DMS53 treated with DMSO at 0.1 percent for 48 hours (cell line): Measurements from ENCODE around the gene LY6G6C.
"Not testable (repeated sequence)": the region's sequence is repeated elsewhere in the genome, so short reads cannot be mapped to it uniquely, and the experiment has no call there.

ENCODE experiments used
- DNase-seq: peaks from one replicate; lab custom pipeline; 2025; ENCODE audit not compliant: unreplicated experiment; lab: John Stamatoyannopoulos, UW

Gene LY6G6C

DNA sequence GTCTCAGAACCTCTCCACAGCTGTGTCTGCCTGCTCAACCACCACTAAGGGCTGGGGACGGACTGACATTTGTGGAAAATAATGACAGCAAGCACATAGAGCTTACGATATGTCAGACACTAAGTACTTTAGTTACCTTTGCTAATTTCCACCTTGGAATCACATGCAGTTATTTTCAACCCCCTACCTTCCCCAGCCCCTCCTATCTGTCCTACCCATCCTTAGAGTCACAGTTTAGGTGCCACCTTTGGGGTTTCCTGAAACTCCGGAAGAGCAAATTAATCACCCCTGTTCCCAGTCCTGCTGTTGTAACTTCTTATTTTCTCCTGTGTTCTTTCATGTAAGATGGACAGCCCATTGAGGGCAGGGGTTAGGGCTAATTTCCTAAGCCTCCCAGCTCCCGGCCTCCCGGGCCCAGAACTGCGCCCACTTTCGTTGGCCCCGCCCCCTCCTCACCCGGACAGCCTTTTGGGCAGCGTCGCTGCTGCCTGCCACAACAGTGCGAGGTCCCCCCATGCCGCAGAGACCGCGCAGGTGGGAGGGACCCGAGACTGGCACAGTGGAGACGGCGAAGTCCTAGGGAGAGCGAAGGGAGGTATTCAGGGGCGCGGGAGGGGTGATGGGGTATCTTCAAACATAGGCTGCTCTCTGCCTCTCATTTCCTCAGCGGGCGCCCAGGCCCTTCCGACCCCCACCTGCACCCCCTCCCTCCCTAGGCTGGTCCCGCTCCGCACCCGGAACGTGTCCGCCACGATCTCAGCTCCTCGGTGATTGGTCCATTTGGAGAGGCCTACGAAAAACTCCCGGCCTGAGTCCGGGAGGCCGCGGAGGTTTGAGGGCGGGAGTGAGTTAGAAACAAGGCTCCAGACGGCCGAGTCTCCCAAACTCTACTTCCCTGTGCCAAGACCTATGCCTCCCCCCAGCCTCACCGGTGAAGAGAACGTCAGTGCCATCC lies 6.4 kb upstream of the LY6G6C start:
- DNase-seq = no peak

DNA sequence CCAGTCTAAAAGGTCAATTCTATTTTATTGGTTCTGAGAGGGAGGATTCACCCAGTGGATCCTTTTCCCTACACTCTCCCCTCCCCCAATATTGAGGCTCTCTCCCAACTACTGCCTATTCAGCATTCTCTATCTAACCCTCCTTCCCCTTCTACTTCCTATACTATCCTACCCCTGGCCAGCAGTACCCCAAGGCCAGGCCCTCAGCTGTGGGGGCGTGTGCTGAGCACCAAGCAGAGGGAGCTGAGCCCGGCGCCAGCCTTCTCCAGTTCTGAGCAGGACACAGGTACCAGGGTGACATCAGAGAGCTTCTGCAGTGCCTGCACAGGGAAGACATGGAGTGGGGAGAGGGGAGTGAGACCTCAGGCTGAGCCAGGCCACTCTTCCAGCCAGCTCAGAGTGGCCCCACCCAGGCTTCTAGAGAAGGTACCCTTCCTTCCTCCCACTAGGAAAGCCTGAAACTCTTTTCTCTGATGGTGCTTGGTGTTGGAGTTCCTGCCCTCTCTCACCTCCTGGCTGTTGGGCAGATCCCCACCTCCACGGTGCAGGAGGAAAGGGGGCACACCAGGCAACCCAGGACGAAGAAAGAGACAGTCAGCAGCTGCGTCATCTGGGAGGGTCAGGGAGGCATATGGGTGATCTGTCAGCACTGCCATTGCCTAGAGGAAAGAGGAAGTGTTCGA lies 5.6 kb upstream of the LY6G6C start:
- no peak for DNase-seq

DNA sequence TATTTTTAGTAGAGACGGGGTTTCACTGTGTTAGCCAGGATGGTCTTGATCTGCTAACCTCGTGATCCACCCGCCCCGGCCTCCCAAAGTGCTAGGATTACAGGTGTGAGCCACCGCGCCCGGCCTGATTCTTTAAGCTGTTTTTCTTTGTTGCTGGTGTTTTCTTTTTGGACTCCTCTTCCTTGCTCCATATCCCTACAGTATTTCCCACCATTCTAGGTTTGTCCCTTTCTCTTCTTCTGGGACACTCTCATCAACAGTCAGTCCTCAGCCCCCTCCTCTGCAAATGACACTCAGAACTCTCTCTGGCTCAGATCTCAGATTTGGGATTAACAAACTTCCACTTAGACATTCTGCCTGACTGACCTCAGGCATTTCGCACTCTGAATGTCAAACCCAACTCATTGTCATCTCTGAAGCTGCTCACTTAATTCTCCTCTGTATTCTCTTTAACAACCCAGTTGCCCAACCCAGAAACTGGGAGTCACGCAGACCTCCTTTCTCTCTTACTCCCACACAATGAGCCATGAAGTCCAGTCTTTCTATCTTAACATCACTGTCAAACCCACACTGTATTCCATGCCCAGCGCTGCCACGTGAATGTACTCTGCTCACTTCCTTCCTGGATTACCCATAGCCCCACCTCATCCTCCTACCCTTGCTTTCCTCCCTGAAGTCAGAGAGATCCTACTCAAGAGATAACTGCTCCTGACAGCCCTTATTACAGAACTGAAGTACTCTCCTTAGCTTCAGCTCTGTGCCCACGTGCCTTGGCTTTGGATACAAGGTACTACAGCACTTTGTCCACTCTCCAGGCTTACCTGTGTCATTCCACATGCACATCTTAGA lies 4.2 kb upstream of the LY6G6C start:
- DNase-seq = no peak

DNA sequence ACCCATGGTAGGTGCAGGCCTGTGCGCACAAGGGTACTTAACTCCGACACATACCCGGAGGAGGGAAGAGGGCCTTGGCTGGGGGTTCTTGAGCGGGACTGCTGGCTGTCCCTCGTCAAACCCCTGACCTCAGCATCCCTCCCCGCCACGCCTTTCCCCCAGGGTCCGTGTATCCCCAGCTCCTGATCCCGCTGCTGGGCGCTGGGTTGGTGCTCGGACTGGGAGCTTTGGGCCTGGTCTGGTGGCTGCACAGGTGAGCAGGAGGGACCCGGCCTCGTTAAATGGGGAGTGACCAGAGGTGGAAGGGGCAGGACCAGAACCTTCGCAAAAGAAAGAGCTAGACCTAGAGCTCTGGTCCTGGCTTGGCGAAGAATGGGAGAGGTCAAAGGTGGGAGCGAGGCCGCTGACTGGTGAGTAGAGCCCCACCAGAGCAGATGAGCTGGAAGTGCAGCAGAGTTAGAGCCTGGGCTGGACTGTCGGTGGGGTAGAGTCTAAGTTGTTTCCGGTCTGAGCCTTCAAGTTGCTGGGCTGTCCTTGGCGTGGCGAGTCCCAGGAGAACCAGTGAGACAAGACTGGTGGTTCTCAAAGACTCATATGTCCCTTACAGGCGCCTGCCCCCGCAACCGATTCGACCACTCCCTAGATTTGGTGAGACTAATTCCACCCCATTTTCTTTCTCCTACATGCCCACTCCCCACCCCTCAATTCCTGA lies 2.6 kb upstream of the LY6G6C start:
- DNase-seq = no peak

DNA sequence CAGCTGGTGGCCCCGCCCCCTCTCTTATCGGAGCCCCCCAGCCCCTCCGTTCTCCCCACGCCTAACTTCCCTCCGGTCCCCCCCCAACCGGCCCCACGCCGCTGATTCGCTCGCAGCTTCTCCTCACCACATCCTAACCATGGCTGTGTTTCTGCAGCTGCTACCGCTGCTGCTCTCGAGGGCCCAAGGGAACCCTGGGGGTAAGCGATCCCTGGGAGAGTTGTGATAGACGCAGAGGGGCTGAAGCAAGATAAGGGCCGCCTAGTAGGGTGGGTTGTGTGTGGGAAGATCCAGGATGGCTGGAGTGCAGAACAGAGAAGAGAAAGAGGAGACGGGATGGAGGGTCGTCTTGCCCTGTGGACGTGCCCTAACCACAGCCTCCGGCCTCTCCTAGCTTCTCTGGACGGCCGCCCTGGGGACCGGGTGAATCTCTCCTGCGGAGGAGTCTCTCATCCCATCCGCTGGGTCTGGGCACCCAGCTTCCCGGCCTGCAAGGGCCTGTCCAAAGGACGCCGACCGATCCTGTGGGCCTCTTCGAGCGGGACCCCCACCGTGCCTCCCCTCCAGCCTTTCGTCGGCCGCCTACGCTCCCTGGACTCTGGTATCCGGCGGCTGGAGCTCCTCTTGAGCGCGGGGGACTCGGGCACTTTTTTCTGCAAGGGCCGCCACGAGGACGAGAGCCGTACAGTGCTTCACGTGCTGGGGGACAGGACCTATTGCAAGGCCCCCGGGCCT lies 1.9 kb upstream of the LY6G6C start, which contains the start of gene MPIG6B:
Gene MPIG6B, plus strand, starts transcription at position 129 of the 735 bp plus-strand sequence. Its CDS starts 11 bp downstream, at position 140.
- no peak for DNase-seq

DNA sequence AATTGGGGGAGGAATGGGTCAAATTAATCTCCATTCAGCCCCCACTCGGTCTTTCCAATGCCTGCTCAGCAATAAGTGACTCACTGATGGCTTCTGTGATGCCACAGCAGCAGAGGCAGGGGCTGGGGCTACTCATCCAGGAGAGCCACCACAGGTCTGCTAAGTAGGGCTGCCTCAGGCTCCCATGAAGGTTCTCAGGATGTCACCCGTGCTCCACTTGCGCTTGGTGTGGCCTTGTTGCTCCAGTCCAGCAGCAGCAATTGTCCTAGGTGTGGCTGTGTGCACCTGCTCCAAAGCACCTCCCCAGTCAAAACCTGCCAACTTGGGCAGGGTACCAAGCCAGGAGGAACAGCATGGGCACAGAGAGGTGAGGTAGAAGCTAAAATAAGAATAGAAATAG lies 627 bp upstream of the LY6G6C start:
- no peak for DNase-seq

DNA sequence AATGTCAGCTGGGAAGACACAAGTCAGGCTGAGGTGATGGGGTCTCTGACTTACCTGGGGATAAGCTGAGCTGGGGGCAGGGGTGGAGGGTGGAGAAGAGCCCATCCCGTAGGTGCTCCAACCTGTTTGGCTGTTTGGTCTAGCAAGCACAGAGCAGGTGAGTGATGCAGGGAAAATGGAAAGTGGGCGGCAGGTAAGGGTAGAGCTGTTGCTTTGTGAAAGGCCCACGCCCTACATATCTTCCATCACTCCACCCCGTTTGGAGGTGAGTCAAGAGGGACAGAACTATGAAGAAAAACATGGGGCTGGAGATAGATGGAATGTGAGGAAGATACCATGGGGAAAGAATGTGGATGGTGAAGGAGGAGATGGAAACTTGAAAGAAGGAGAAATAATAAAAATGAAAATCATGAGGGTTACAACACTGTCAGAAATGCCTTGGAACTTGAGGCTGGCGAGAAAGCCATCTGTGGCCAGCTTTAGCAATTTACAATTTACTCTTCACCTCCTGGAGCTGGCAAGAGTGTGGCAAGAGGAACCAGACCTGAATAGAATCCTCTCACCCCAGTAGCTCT lies 1.3 kb downstream of the LY6G6C start:
- no peak for DNase-seq

DNA sequence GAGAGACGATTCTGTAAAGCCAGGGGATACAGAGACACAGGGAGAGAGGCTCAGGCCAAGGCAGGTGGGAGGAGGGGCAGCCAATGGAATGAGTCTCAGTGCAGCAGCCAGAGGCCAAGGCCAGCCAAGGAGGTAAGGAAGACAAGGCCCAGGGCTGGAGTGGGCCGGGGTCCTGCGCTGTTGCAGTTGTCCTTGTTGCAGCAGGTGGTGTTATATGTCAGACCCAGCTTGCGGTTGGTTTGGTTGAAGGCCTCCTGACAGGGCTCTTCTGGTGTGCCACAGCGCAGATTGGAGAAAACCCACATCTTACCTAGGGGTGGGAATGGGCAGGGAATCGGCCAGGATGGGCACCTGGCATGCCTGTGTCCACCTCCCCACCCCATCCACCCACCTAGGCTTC lies 2.5 kb downstream of the LY6G6C start:
- no peak for DNase-seq

DNA sequence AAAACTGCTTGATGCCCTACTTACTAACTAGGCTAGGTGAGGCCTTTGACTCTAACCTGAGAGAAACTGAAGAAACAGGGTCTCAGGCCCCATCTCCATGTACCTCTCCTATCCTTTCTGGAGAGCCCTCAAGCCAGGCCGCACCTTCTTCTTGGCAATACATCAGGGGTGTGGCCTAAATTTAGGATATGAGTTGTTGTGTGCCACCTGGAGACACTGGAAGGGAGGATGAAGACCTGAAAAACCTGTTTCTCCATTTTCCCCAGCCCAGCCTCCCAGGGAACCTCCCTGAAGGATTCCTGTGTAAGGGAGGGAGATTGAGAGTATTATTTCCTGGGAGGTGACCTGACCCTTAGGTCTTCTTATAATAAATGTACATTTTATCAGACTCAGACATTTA lies 3.3 kb downstream of the LY6G6C start:
- DNase-seq = peak; percentile 85

DNA sequence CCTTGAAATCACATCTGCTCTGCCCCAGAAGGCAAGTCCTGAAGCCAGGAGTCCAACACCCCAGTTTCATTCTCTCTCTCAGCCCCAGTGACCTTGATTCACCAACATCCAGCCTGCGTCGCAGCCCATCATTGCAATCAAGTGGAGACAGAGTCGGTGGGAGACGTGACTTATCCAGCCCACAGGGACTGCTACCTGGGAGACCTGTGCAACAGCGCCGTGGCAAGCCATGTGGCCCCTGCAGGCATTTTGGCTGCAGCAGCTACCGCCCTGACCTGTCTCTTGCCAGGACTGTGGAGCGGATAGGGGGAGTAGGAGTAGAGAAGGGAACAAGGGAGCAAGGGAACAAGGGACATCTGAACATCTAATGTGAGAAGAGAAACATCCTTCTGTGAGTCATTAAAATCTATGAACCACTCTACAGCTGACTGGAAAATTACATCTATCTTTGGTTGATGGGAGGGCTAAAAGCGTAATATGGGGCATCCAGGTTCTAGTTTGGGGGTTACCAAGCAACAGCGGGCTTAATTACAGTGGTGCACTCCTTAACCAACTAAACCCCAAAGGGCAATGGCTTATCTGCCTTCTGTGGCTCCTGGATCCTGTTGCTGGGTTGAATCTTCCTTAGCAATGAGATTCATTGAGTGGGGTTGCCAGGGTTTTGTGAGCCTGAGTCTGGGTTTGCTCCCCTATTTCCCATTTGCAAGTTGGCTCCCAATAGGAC lies 3.9 kb downstream of the LY6G6C start:
- peak; percentile 5 for DNase-seq

DNA sequence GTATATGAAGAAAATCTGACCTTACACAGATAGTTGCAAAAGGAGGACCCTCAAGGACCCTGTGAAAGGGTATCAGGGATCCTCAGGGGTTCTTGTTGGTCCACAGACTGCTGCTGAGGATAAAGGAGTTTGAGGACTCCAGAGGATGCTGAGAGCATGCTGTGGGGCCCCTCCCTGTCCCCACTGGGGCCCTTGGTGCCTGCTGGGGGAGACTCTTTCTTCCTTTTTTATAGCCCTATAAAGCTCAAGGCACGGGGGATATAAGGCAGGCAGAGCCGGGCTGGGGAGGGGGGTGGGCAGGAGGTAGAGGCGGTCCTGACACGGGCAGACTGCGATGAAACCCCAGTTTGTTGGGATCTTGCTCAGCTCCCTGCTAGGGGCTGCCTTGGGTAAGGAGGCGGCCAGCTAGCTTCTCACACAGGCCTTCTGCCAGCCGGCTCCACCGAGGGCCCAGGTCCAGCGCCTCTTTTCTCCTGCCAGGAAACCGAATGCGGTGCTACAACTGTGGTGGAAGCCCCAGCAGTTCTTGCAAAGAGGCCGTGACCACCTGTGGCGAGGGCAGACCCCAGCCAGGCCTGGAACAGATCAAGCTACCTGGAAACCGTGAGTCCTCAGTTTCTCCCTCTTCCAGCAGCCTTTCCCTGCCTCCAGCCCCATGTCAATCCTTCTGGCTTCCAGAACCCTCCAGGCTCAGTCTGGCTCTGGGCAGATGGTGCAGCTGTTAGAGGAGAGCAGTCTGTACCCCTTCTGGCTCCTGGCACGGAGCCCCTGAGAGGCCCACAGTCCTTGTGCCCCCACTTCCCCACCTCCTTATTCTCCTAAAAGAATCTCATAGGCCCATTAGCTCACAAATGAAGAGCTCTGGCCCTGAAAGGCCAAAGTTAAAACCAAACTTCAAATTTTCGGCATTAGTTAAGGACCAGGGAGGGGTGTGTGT lies 6.3 kb downstream of the LY6G6C start, which contains the start of gene LY6G6D:
Gene LY6G6D, plus strand, starts transcription at position 327 of the 937 bp plus-strand sequence. Its CDS starts 8 bp downstream, at position 335.
- no peak for DNase-seq

DNA sequence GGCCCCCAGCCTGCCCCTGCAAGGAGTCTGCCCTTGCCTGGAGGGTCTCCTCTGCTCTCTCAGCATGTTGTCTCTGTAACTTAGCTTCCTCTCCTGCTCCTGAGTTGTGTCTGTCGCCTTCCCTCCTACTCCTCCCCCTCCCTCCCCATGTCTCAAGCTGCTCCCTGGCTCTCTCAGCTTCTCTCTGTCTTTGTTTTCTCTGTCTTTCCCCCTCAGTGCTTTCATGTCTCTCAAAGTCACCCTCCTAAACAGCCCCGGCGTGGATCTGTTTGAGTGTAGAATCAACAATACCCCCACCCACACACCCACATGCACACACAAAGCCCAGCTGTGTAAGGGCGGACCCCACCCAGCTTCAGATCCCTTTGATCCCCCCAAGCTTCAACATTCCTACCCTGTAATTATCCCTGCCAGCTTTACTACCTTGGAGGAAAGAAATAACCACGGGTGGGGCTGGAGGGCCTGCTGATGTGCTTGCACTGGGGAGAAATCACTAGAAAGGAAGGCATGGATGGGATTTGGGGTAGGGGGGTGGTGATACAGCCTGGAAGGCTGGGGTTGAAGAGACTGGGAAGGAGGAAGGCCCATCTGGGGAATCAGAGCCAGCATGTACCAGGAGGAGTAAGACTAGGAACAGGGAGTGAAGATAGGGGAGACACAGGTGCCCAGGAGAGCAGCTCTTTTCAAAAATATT lies 7.4 kb downstream of the LY6G6C start:
- no peak for DNase-seq

DNA sequence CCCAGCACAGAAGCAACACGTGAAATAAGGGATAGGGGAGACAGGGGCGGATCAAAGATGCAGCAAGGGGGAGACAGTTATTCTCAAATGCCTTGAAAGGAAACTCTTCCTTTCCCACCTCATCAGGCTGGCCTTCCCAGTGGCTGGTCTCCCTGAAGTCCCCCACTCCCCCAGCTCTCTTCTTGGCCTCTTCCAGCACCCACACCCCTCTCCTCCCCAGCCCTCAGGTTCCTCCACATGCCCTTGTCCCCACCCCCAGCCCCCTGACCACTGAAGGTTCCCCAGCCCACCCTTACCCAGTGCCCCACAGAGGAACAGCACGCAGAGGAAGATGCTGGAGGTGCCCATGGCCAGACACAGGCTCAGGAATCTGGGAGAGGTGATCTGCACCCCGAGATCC lies 8.1 kb downstream of the LY6G6C start:
- DNase-seq = no peak

DNA sequence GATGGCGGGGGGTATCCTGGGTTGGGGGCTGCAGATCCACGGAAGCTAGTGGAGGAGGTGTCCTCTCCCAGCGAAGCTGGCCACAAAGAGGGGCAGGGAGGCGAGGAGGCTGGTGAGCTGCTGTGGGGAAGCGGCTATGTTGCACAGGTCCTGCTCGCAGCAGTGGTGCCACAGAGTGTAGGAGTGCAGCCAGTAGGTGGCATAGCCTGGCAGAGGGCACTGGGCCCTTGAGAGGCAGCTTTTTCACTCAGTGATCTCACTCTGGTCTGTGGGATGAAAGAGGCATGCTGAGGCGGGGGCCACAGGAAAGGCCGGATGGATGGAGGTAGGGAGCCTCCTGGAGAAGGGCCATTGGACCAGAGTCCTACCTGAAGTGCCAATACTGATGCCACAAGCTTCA lies 9.2 kb downstream of the LY6G6C start:
- no peak for DNase-seq

DNA sequence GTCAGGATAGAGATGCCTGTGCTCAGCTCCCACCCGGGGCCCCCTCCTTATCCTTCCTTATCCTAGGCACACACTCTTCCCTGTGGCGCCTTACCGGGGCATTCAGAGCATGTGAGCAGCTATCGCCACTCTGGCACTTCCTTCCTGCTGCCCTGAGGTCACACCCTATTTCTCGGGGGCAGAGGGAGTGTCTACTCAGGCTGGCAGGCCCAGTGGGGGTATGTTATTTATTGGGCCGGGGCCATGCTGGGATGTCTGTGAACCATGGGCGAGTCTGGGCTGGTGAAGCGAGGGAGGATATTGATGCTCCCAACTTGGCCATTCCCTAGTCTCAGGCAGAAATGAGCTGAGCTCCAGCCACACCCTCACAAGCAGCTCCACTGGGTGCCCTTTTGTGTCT lies 10.3 kb downstream of the LY6G6C start:
- no peak for DNase-seq

DNA sequence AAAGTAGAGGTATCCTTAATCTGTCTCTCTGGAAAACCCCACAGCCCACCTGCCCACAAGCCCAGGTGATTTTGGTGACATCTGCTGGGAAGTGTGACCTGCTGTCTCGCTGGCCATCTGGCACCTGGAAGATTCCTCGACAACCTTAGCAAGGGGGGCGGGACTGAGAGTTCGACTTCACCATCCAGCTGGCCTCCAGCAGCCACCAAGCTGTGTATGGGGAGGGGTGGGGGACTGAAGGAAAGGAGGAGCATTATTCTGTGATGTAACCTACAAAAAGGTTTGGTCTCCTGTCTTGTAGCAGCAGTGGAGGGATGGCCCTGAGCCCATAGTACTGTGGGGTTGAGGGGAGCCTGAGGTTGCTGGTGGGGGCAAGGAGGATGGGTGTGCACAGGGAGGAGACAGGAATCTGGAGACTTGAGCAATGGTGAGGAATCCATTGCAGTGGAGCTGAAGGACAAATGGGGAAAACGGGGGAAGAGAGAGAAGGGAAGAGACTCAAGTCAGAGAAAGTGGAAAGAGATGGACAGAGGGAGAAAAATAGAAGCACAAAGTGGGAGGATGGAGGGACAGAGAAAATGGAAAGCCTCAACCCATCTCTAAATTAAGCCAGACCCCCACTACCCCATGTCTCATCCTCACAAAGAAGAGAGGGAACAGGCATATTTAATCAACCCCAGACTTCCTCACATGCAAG lies 10.9 kb downstream of the LY6G6C start:
- no peak for DNase-seq

DNA sequence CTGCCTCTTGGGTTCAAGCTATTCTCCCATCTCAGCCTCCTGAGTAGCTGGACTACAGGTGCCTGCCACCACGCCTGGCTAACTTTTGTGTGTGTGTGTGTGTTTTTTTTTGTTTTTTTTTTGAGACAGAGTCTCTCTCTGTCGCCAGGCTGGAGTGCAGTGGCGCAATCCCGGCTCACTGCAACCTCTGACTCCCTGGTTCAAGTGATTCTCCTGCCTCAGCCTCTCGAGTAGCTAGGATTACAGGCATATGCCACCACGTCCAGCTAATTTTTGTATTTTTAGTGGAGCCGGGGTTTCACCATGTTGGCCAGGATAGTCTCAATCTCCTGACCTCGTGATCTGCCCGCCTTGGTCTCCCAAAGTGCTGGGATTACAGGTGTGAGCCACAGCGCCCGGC lies 12.4 kb downstream of the LY6G6C start:
- DNase-seq = not testable (repeated sequence)
